Middle frontal gyrus (tissue), 1 donor: ENCODE results near the gene SACM1L.

Experiments used
- DNase-seq: peaks from one replicate; pipeline ENCODE4 v3.0.0-alpha.2; 2015; ENCODE audit warnings: low spot score; ENCODE audit errors: extremely low spot score

SACM1L gene, protein sequence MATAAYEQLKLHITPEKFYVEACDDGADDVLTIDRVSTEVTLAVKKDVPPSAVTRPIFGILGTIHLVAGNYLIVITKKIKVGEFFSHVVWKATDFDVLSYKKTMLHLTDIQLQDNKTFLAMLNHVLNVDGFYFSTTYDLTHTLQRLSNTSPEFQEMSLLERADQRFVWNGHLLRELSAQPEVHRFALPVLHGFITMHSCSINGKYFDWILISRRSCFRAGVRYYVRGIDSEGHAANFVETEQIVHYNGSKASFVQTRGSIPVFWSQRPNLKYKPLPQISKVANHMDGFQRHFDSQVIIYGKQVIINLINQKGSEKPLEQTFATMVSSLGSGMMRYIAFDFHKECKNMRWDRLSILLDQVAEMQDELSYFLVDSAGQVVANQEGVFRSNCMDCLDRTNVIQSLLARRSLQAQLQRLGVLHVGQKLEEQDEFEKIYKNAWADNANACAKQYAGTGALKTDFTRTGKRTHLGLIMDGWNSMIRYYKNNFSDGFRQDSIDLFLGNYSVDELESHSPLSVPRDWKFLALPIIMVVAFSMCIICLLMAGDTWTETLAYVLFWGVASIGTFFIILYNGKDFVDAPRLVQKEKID

DNA sequence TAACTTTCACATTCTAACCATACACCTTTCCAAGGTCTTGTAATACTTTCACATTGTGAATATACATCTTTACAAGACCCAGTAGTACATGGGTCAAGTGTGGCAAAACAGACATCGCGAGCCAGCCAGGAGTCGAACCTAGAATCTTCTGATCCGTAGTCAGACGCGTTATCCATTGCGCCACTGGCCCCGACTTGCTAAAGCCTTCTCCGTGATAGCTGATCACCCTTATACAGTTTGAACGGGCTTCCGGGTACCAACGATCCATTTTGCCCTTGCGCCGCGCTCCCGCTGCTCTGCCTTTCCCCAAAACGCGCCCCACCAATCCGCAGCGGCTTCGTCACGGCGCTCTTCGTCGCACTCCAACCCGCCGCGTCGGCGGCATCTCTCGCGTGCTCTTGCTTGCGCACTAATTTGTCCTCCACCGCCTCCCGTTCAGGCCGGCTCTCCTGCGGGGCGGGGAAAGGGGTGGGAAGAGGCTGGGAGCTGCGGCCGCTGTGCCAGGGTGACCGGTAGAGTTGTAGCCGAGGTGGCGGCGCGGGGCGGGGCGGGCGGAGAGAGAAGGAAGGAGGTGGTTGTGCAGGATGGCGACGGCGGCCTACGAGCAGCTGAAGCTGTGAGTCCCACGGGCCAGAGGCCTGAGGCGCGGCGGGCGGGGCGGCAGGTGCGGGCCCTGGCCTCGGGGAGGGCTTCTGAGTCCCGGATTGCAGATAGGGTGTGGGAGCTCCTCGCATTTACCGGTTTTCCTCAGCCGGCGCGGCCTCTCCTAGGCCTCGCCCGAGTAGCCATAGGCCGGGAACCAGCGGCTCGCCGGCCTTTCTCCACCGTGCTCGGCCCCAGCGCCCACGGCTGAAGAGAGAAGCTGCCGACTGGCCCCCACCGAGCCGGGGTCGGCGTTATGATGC lies at the start of gene SACM1L:
Gene SACM1L (plus strand): TSS at position 515 of the 905 bp plus-strand sequence. CDS start 70 bp downstream, at position 585.
- peak; percentile 98 for DNase-seq

DNA sequence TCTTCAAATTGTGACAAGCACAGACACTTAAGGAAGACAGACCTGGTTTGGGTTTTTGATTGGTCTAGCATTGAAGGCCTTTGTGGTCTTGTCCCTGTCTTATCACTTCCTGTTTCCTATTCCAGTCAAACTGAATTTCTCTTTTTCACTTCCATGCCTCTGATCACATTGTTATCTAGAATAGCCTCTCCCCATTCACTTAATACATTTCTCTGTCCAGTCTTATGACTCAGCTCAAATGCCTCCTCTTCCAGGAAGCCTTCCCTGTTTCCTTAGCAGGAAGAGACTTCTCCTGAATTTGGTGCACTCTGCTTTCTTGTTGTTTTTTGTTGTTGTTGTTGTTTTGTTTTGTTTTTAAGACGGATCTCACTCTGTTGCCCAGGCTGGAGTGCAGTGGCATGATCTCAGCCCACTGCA lies 49.1 kb upstream of the SACM1L start:
- no peak for DNase-seq

DNA sequence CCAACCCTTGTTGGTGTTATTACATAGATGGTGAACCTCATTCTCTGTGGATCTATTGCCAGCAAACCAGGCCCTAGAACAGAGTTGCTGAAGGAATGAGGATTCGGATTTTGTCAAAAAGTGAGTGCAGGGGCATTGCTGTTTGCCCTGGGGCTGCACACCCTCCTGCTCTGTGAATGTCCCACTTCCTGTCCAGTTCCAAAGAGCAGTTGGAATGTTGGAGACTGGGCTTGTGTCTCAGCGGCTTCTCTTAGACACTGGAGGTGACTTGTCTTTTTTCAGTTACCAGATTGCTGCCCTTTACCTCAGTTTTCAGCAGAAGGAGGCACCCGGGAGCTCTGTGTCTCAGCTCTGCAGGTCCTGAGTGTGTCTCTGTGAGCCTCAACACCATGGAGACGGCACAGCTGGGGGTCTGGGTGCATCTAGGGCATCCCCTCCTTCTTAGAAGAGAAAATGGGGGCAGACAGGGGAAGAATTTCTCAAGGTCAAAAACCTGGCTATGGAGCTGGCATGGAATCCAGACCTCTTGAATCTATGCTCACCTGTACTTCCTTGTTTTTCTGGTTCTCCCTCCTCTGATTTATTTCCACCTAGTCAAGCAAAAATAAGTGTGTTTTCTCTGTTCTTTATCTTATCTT lies 48.4 kb upstream of the SACM1L start:
- DNase-seq = no peak

DNA sequence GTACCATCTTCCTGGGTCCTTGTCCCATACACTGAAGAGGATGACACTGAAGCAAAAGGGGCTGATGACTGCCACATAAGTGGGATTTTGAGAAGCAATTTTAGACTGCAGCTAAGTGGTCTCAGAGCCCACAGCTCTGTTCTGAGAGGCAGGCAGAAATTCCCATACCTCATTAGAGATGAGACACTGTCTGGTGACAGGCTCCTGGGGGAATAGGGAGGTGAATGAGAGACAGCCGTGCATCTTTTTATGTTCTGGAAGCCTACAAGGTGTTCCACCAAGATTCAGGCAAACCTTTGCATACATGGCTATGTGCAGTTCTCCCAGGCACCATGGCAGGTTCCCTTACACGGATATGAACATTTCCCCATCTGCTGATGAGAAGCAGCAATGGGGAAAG lies 47.4 kb upstream of the SACM1L start:
- DNase-seq = no peak

DNA sequence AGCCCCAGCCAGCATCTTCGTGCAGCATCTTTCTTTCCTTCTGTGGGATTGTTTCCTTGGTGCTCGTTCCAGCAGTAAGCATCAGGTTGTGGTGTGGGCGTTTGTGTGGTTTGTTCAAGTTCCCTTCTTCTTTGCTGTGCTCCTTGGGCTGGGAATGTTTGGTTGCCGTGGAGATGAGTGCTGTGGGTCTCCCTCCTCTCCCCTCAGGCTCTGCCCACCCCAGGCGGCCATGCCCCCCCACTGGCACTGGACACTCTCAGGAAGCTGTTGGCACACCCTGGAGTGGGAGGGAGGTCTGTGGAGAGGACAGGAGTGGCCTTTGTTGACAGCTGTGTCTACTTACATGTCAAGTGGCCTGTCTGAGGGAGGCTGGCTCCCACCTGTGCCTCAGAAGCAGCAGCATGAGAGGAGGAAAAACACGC lies 46.5 kb upstream of the SACM1L start:
- no peak for DNase-seq

DNA sequence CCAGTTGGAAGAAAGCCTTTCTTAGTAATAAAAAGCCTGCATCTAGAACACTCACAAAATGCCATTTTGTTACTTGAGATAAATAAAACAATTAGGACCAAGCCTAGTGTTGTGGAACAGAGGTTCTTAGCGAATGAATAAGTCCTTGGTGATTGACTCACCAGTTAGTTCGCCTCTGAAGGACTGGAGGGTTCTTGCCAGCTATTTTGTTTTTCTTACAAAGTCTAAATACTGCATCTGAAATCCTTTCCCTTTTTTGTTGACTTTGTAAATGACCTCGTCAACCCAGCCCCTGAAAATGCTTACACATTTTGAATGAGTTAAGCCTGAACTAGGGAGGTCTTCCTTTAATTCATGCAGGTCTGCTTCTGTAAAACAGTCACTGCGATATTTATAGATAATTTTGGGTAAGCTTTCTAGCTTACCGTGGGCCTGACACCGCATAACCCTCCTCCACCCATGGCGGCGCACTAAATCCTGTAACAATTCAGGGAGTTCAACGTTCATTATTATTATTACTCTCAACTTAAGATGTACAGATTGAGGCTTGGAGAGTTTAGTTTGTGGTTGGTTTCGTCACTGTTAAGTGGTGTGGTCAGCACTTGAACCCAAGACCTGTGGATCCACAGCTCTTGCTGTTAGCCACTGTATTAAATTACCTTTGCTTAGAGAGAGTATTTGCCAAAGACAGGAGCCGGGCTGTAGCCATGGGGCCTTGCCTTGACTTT lies 45.0 kb upstream of the SACM1L start:
- DNase-seq = no peak

DNA sequence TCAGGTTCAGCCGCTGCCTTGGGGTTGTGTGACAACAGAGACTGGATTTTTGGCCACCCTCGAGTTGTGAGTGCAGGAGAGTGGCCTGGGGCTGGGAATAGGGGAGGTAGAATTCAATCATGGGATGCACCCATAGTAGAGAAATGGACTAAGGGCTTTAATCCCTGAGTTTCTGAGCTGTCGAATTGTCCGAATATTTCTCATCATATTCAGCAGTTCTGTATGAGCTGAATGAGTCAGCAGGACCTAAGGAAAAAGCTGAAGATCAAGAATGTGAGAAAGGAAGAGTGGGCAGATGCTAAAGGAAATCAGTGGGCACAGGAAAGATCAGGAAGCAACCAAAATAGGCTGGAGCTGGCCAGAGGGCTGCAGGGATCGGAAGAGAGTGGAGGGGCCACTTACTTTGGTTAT lies 44.4 kb upstream of the SACM1L start:
- DNase-seq = no peak

DNA sequence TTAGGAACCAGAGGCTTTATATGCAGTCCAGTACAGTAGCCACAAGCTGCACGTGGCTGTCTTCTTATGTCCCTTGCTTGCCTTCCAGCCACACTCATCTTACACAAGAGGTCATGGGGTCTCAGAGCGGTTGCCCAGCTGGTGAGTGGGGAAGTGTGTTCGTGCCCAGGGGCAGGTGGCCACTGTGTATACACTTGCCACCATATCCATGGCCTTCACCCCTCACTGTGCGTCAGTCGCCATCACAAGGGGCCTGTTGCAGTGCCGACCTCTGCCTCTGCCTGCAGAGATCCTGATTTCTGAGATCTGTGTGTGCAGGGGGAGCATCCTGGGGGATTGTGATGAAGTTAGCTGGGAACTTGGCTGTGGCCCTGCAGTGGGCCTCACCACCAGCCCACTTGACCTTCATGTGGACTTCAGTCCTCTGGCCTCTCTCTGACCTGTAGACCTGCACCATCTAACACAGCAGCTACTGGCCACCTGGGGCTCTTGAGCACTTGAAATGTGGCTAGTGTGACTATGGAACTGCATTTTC lies 43.1 kb upstream of the SACM1L start:
- DNase-seq = no peak

DNA sequence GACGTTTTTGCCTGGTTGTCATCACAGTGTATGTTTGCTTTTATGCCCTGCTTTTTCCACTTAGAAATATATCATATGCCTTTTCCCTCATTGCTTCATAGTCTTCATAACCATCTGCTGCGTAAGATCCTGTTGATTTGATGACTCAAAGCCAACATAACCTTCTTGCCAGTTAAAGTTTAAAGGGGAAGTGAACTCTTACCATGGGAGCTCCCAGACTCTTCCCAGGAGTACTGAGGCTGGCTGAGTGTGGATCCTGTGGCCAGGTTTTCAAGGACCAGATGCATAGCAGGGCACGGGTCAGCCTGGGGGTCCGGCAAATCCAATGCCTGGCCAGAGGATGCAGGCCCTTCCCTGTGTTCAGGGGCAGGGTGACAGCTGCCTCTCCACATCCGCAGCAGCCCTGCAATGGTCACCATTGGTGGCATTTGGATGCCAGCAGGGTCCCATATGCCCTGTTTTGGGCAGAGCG lies 42.0 kb upstream of the SACM1L start:
- no peak for DNase-seq

DNA sequence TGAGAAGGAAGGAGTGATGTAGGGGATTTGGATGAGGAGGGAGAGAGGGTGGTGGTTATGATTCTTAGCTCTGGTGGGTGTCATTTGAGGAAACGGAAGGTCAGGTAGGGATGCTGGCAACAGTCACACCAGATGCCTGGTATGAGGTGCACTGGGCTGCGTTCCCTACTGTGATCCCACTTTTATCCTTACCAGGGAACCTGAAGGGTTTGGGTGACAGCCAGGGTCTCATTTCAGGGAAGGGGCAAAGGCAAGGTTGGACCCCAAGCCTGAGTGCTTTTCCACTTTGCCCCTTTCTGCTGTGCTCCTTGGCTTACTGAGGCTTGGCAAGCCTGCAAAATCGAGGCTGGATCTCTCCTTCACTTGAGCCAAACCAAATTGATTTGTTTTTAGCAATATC lies 36.0 kb upstream of the SACM1L start:
- DNase-seq = no peak

DNA sequence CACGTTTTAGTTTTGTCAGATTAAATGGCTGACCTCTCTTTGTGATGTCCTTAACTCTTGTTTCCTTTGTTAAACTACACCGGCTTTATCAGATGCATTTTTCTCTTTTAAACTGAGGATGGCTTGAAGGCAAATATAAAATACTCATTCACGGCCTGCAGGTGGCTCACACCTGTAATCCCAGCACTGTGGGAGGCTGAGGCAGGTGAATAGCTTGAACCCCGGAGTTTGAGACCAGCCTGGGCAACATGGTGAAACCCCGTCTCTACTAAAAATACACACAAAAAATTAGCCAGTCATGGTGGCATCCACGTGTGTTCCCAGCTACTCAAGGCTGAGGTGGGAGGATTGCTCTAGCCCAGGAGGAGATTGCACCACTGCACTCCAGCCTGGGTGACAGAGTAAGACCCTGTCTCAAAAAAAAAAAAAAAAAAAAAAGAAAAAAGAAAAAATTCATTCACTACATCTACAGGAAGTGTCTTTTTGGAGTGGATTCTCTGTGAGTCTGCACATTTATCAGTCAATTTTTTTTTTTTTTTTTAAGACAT lies 34.7 kb upstream of the SACM1L start:
- DNase-seq = no peak

DNA sequence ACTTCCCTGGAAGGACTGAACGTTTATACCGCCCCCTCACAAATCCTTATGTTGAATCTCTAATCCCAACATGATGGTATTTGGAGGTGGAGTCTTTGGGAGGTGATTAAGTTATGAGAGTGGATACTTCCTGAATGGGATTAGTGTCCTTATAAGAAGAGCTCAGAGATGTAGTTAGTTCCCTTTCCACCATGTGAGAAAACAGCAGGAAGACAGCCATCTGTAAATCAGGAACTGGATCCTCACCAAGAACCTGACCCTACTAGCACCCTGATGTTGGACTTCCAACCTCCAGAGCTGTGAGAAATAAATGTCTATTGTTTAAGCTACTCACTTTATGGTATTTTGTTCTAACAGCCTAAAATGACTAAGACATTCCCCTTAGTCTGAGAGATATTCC lies 33.3 kb upstream of the SACM1L start:
- no peak for DNase-seq

DNA sequence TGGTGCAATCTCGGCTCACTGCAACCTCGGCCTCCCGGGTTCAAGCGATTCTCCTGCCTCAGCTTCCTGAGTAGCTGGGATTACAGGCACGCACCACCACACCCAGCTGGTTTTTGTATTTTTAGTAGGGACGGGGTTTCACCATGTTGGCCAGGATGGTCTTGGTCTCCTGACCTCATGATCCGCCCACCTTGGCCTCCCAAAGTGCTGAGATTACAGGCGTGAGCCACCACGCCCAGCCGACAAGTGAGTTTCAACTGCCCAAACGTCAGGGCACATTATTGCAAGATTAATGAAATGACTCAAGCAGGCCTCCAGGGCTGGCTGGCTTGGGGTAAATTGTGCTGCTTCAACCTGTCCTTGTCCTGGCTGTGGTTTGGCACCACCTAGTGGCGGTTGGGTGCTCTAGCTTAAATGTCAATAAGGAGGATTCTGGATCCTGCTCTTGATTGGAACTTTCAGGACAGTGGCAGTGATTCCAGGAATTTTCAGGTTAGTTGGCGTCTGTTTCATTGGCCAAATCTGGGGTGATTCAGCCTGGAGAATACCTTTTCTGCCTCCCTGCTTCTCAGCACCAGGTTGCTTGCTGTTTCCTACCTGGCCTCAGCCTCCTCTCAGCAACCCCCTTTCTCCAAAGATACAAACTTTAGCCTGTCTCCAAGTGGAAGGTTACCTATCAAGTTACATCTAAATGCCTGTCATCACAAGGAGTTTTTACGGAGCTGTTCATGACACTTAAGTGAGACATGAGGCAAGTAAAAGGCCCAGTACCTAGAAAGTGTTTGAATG lies 32.4 kb upstream of the SACM1L start:
- peak; percentile 74 for DNase-seq

DNA sequence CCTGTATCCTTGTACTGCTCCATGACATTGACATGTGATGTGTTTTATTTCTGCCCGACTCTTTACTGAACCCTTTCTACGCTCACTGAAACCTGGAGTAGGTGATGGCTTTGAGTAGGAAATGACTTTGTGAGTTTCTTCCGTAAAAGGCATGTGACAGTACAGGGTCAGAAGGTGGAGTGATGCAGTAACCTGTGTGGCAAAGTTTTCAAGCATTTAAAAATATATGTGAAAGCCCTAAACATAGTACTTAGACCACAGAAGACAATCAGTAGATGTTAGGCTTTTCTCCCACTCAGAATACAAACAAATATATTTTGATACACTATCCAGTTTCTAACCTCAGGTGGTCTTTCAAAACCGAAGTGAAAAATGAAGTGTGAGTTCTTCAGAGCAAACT lies 31.3 kb upstream of the SACM1L start:
- DNase-seq = no peak

DNA sequence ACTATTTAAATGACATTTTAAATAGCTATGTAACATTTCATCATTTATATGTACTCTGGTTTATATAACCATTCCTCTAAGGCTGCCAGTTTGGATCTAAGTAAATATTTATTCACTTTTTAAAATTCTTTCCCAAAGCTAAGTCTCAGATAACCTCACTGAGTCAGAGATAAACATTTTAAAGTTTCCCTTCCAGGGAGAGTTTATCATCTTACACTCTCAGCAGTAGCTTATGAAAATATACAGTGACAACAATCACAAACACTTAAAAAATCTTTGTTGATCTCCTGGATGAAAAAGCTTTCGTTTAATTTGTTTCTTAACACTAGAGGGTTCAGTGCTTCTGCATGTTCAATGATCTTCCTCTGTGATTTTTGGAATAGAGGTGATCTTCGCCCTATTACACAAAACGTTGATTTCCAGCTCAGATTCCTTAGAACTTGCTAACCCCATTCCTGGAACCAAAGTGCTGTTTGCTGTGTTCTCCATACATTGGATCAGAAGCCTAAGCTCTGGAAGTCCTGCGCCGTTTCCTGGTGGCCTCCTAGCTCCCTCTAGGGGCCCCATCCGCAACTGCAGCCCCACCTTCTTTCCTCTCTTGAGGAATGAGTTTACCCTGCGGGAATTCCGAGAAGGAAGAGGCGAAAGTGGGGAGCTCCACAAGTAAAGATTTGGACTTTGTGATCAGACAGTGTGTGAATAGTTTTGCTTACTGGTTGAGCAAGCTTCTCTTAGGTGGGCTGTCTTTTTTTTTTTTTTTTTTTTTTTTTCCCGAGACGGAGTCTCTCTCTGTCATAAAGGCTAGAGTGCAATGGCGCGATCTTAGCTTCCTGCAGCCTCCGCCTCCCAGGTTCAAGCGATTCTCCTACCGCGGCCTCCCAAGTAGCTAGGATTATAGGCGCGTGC lies 29.3 kb upstream of the SACM1L start:
- DNase-seq = peak; percentile 37

DNA sequence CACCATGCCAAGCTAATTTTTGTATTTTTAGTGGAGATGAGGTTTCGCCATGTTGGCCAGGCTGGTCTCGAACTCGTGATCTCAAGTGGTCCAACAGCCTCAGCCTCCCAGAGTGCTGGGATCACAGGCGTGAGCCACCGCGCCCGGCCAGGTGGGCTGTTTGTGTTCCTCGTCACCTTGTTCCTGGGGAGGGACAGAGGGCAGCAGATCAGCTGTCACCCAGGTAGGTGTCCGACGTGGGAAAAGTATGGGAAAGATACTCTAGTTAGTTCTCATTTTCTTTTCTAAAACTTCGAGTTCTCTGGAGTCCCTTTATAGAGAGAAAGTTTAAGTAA lies 28.7 kb upstream of the SACM1L start:
- DNase-seq = no peak

DNA sequence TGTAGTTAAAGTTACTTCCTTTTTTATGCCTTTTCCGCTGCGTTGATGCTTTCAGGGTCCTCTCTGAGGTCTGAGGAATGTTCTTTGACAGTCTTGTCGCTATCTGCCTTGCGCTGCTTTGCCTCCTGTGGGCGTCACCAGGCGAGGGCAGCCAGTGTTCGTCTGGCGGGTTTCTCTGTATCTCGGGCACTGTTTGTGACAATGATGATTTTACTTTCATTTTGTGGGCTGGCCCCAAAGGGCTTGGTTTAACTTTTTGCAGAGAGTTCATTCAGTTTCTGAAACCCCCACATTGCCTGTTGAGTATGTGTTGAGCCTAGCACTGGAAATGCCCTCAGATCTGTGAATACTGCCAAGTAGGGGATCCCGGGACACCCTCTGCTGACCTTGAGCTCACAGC lies 24.6 kb upstream of the SACM1L start:
- DNase-seq = no peak

DNA sequence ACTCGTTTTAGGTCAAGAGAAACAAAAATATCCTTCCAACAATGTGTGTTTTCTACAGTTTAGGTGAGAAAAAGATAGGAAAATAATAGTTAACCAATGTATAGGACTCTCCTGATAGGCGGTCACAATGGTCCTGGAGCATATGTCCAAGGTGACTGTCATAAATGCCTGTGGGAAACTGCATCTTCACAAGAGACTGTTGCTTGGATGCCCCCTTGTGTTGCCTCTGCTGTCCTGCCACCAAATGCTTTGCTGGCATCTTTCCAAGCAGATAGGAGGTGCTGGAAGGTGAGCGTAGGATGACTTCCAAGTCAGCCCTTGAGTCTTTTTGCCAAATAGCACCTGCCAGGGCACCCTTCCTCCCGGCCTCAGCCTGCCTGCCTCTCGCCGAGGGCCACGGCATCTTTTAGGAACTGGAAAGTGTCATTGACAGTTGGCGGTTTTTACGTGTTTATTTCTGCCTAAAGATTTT lies 24.1 kb upstream of the SACM1L start:
- no peak for DNase-seq
